ENCODE measurements around the gene ADISSP.
A peak's percentile ranks its signal among the peaks of the same experiment; 100 is the strongest.
"Not testable (repeated sequence)": the region's sequence is repeated elsewhere in the genome, so short reads cannot be mapped to it uniquely, and the experiment has no call there.

ADISSP gene

GRCh38 chr20:3789201-3789600 is 21.6 kb upstream of the ADISSP start:
- not testable (repeated sequence) for H3K27me3 Mint-ChIP-seq, H3K4me3 Mint-ChIP-seq, H3K27ac Mint-ChIP-seq, H3K9me3 Mint-ChIP-seq, DNase-seq
- Mint-ChIP-seq H3K4me1 (ENCODE audit: low read depth) (peaks cover 31% of the 10 kb centered on the region), H3K36me3 (ENCODE audit: low read depth) (peaks cover 13% of the 10 kb centered on the region)

- H3K27me3 Mint-ChIP-seq: no peaks in the 10 kb centered on the region
- H3K36me3 Mint-ChIP-seq (ENCODE audit: low read depth): peaks cover 16% of the 10 kb centered on the region
- H3K9me3 Mint-ChIP-seq: no peaks in the 10 kb centered on the region
- H3K4me1 Mint-ChIP-seq (ENCODE audit: low read depth): peaks cover 33% of the 10 kb centered on the region
- H3K4me3 Mint-ChIP-seq: no peak overlapping the region
- peak overlapping the region; percentile 35 for H3K27ac Mint-ChIP-seq
- DNase-seq: no peak
Observed at GRCh38 chr20:3788685-3789155, 21.2 kb upstream of the ADISSP start.

DNA sequence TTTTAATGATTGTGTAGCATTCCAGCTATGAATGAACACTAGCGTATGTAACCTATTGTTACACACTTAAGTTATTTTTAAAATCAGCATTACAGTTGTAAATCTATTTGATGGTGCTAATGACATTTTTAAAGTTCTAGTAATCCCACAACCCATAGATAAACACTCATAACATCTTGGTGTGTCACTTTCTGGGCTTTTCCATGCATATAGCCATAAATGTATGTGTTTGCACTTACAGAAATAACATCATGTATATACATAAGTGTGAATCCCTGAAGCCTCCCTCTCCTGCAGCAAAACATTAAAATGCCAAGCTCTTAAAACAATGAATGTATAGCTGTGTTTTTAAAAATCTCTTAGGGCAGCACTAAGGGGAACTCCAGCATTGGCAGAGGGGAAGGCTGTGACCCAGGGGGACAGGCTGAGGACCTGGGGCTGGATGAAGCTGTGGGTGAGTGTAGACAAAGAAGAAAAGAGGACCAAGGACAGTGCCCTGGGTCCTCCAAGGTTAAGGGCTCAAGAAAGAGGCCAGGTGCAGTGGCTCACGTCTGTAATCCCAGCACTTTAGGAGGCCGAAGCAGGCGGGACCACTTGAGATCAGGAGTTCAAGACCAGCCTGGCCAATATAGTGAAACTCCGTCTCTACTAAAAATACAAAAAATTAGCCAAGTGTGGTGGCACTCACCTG is 19.9 kb upstream of the ADISSP start:
- Mint-ChIP-seq H3K27me3 (no peaks in the 10 kb centered on the region), H3K4me1 (ENCODE audit: low read depth) (peaks cover 38% of the 10 kb centered on the region), H3K4me3 (peak overlapping the region; percentile 69), H3K9me3 (no peaks in the 10 kb centered on the region), H3K36me3 (ENCODE audit: low read depth) (peaks cover 27% of the 10 kb centered on the region), H3K27ac (peak overlapping the region; percentile 40)
- no peak for DNase-seq

- H3K4me3 Mint-ChIP-seq: peak within 1 kb of the TSS; percentile 83
- peak within 1 kb of the TSS; percentile 91 for H3K27ac Mint-ChIP-seq
- DNase-seq: peak; percentile 96
- peaks cover 39% of the 10 kb centered on the region for H3K4me1 Mint-ChIP-seq (ENCODE audit: low read depth)
- no peaks in the 10 kb centered on the region for H3K27me3 Mint-ChIP-seq
- H3K9me3 Mint-ChIP-seq: no peaks in the 10 kb centered on the region
- H3K36me3 Mint-ChIP-seq (ENCODE audit: low read depth): peaks cover 27% of the 10 kb centered on the region
Observed at GRCh38 chr20:3786665-3787323, 19.2 kb upstream of the ADISSP start, which contains the start of gene CENPB. Gene CENPB (minus strand): TSS chr20:3786740. CDS start chr20:3786483, 257 bp downstream.

GRCh38 chr20:3786126-3786484 is 18.6 kb upstream of the ADISSP start:
- peak; percentile 64 for DNase-seq
- H3K27me3 Mint-ChIP-seq: no peaks in the 10 kb centered on the region
- no peaks in the 10 kb centered on the region for H3K9me3 Mint-ChIP-seq
- H3K4me1 Mint-ChIP-seq (ENCODE audit: low read depth): peaks cover 45% of the 10 kb centered on the region
- H3K4me3 Mint-ChIP-seq: peak overlapping the region; percentile 83
- H3K36me3 Mint-ChIP-seq (ENCODE audit: low read depth): peaks cover 27% of the 10 kb centered on the region
- H3K27ac Mint-ChIP-seq: peak overlapping the region; percentile 91

DNA sequence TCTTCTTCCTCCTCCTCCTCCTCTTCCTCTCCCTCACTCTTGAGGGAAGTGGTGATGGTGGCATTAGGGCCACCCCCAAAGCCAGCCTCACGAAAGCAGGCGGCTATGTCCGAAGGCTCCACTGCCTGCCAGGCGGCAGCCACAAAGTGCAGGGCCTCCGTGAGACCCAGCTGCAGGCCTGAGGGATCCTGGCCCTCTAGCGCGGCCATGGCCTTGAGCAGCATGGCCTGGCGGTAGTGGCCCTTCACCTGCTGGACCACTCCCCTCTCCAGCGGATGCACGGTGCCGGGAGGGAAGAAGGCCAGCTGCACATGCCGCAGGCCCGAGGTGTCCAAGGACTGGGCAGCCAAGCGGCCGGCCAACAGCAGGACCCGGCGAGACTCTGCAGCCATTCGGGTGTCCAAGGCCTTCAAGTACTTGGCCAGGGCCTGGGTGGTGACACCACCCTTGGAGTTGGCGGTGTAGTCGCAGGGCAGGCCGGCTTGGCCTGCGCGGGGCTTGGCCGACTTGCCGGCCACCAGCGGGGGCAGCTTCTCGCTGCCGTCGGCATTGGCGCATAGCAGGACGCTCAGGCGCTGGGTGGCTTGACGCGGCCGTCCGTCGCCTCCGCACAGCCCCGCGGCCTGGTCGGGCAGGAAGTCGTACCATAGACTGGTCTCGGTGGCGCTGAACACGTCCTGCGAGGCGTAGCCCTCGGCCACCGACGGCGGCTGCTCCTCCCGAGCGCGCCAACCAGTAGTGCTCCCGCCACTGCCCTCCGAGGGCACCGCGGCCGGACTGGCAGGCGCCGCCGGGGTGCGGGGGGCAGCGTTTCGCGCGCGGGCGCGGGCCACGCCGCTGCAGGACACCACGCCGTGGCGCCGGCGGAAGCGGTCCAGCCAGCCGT is 17.9 kb upstream of the ADISSP start:
- Mint-ChIP-seq H3K36me3 (ENCODE audit: low read depth) (peaks cover 27% of the 10 kb centered on the region), H3K27me3 (no peaks in the 10 kb centered on the region), H3K27ac (peak overlapping the region; percentile 68), H3K4me3 (peak overlapping the region; percentile 83), H3K9me3 (no peaks in the 10 kb centered on the region), H3K4me1 (ENCODE audit: low read depth) (peaks cover 51% of the 10 kb centered on the region)
- DNase-seq: no peak

- Mint-ChIP-seq H3K9me3 (no peaks in the 10 kb centered on the region), H3K27me3 (no peaks in the 10 kb centered on the region), H3K36me3 (ENCODE audit: low read depth) (peaks cover 27% of the 10 kb centered on the region), H3K4me3 (peak overlapping the region; percentile 63), H3K4me1 (ENCODE audit: low read depth) (peaks cover 53% of the 10 kb centered on the region), H3K27ac (peak overlapping the region; percentile 90)
- DNase-seq: no peak
Observed at GRCh38 chr20:3784863-3785239, 17.3 kb upstream of the ADISSP start.

- Mint-ChIP-seq H3K4me3 (peak overlapping the region; percentile 63), H3K9me3 (no peaks in the 10 kb centered on the region), H3K4me1 (ENCODE audit: low read depth) (peaks cover 56% of the 10 kb centered on the region)
Observed at GRCh38 chr20:3784216-3784853, 16.8 kb upstream of the ADISSP start.

DNA sequence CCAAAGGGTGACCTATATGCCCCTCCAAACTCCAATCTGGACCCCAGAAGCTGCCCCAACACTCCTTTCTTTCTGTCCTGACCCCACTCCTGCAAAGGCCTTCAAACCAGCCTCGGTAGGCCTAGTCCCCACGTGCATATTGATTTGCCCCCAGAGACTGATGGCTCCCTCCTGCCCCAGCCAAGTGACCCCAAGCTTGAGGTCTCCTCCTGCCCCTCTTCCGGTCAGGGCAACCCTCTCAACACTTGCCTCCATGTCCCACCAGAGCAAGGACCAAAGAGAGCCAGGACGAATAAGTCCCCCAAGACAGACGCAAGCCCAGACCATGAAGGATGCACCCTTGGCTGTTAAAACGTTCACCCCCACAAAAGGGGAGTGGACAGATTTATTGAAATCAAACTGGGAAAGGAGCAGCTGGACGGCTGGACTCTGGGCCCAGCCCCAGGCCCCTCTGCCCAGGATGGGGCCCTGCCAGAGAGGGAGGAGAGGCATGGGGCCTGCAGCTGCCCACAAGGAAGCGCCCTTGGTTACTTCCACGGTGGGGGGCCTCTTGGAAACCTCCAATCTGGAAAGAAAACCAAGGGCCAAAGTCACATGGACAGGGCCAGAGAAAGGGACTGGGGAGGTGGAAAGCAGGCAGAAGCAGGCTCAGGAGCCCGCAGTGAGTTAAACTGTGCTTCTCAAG is 16.1 kb upstream of the ADISSP start:
- peaks cover 12% of the 10 kb centered on the region for H3K27me3 Mint-ChIP-seq
- H3K36me3 Mint-ChIP-seq (ENCODE audit: low read depth): peaks cover 27% of the 10 kb centered on the region
- peak overlapping the region; percentile 28 for H3K4me3 Mint-ChIP-seq
- no peaks in the 10 kb centered on the region for H3K9me3 Mint-ChIP-seq
- no peak for DNase-seq
- peaks cover 54% of the 10 kb centered on the region for H3K4me1 Mint-ChIP-seq (ENCODE audit: low read depth)
- H3K27ac Mint-ChIP-seq: peak overlapping the region; percentile 63

More at GRCh38 chr20:3784216-3784853, 16.8 kb upstream of the ADISSP start:
- DNase-seq: no peak
- H3K27ac Mint-ChIP-seq: peak overlapping the region; percentile 90
- peaks cover 5% of the 10 kb centered on the region for H3K27me3 Mint-ChIP-seq
- peaks cover 27% of the 10 kb centered on the region for H3K36me3 Mint-ChIP-seq (ENCODE audit: low read depth)

- Mint-ChIP-seq H3K4me1 (ENCODE audit: low read depth) (peaks cover 56% of the 10 kb centered on the region), H3K9me3 (no peaks in the 10 kb centered on the region), H3K27me3 (peaks cover 14% of the 10 kb centered on the region), H3K36me3 (ENCODE audit: low read depth) (peaks cover 27% of the 10 kb centered on the region), H3K27ac (peak overlapping the region; percentile 63), H3K4me3 (no peak overlapping the region)
- DNase-seq: no peak
Observed at GRCh38 chr20:3783068-3783489, 15.5 kb upstream of the ADISSP start.

GRCh38 chr20:3782597-3782996 is 15.0 kb upstream of the ADISSP start:
- peaks cover 27% of the 10 kb centered on the region for H3K36me3 Mint-ChIP-seq (ENCODE audit: low read depth)
- no peak overlapping the region for H3K4me3 Mint-ChIP-seq
- no peak for DNase-seq
- H3K27me3 Mint-ChIP-seq: peaks cover 14% of the 10 kb centered on the region
- H3K27ac Mint-ChIP-seq: no peak overlapping the region
- no peaks in the 10 kb centered on the region for H3K9me3 Mint-ChIP-seq
- H3K4me1 Mint-ChIP-seq (ENCODE audit: low read depth): peaks cover 56% of the 10 kb centered on the region

DNA sequence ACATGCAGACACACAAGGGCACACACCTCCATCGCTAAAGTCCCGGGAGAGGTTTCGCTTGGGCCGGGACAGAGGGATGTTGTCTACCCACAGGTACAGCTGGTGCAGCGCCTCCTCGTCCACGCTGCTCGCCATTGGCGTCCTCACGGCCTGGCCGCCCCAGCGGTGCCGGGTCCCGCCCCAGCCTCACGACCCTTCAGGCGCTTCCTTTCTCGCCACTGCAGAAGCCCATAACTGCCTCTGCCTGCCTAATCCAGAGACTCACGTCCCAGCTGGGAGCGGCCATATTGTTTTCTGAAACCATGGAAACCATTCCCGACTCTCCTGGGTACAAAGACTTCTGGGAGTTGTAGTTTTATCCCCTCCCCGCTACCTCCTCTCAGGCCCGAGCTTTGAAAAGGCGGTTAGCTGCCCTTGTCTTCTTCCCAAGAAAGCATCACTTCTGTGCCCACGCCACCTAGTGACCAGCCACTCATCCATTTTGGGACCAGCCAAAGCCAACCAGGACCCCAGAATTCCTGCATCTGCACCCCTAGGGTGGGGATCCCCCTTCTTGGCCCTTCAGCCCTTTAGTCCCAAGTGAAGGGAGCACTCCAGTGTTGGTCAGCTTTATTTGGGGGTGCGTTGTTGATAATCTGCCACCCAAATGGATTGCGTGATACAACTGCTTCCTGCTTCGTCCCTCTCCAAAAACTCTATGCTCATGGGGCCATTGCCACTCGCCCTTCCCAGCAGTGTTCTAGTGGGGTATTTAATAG is 13.8 kb upstream of the ADISSP start, which contains the start of gene SPEF1:
Gene SPEF1, minus strand, starts transcription at position 296 of the 758 bp plus-strand sequence. Its CDS starts 161 bp downstream, at position 135.
- H3K9me3 Mint-ChIP-seq: no peaks in the 10 kb centered on the region
- DNase-seq: peak; percentile 61
- peaks cover 27% of the 10 kb centered on the region for H3K36me3 Mint-ChIP-seq (ENCODE audit: low read depth)
- peaks cover 58% of the 10 kb centered on the region for H3K4me1 Mint-ChIP-seq (ENCODE audit: low read depth)
- H3K27me3 Mint-ChIP-seq: peaks cover 20% of the 10 kb centered on the region
- peak within 1 kb of the TSS; percentile 65 for H3K4me3 Mint-ChIP-seq
- H3K27ac Mint-ChIP-seq: peak within 1 kb of the TSS; percentile 9

- peaks cover 20% of the 10 kb centered on the region for H3K27me3 Mint-ChIP-seq
- H3K36me3 Mint-ChIP-seq (ENCODE audit: low read depth): peaks cover 13% of the 10 kb centered on the region
- H3K27ac Mint-ChIP-seq: no peak overlapping the region
- H3K9me3 Mint-ChIP-seq: no peaks in the 10 kb centered on the region
- DNase-seq: no peak
- H3K4me1 Mint-ChIP-seq (ENCODE audit: low read depth): peaks cover 45% of the 10 kb centered on the region
- H3K4me3 Mint-ChIP-seq: no peak overlapping the region
Observed at GRCh38 chr20:3778976-3779375, 11.4 kb upstream of the ADISSP start.

Measured in activated T-cell treated with anti-CD3 and anti-CD28 coated beads, Interleukin-2, amount 50 U/mL, for 24 hours (primary cell).